ENCODE results near the gene NTPCR. TPM values are rescaled to one million over a fixed set of nuclear protein-coding genes. Genes with fewer than 3 reads are reported as not detected.

The NTPCR gene
- total and polyA plus RNA-seq, 2 donors (not counting 3 experiments of a cell fraction or from before 2014, with no cell fraction given), result 13.2 to 35.3 TPM

GRCh38 chr1:232923739-232924386, 26.5 kb upstream of the NTPCR start:
- Histone ChIP-seq H3K9me3 (replicated peaks; ENCODE audit: control insufficient read depth, insufficient read depth, low read length) (no peaks in the 10 kb centered on the region), H3K4me1 (ENCODE audit: control insufficient read depth, extremely low read depth, insufficient read depth, low read length) (no peaks in the 10 kb centered on the region), H3K27me3 (ENCODE audit: control insufficient read depth in 2 of 2, insufficient read depth in 2 of 2, low read length in 2 of 2) (no peaks in the 10 kb centered on the region), H3K79me2 (ENCODE audit: control insufficient read depth, insufficient read depth, low read length) (no peaks in the 10 kb centered on the region), H3K4me2 (ENCODE audit: insufficient read depth, low read length) (no peak overlapping the region), H3K9ac (replicated peaks; ENCODE audit: extremely low read depth, insufficient read depth, low read length) (no peak overlapping the region), H3K4me3 (replicated peaks in 1 of 3; ENCODE audit: insufficient read depth in 1 of 3, low read depth in 1 of 3, low read length in 3 of 3) (no peak overlapping the region), H2AFZ (ENCODE audit: low read depth, low read length) (no peak overlapping the region), H3K36me3 (ENCODE audit: control insufficient read depth in 2 of 2, extremely low read depth in 1 of 2, insufficient read depth in 2 of 2, low read length in 2 of 2) (no peaks in the 10 kb centered on the region), H4K20me1 (replicated peaks; ENCODE audit: control insufficient read depth, extremely low read depth, insufficient read depth, low read length) (no peaks in the 10 kb centered on the region), H3K27ac (ENCODE audit: insufficient read depth, low read depth, low read length) (no peak overlapping the region), H3K9me1 (replicated peaks; ENCODE audit: control insufficient read depth, extremely low read depth, insufficient read depth, low read length) (no peaks in the 10 kb centered on the region)
- ChIA-PET CTCF (no interaction called here), POLR2A (no interaction called here)
- intact Hi-C loops (cut with micrococcal nuclease), result no loop called here
- FAIRE-seq (no peak), DNase-seq (ENCODE audit: low read depth, low spot score) (no peak)
- BruUV-seq (replicated peaks), result no TSS peak
- dilution Hi-C loops (cut with MboI; ENCODE audit: extremely low pct_ligation_motif_present, low sequenced_read_pairs), result no loop called here
- TF ChIP-seq CTCF (IDR thresholded peaks at IDR 0.05; ENCODE audit: extremely low read depth in 1 of 2, insufficient read depth in 1 of 2, low read depth in 1 of 2, low read length in 2 of 2) (no peak), EZH2 (IDR thresholded peaks at IDR 0.05; ENCODE audit: borderline replicate concordance, low read depth, low read length, severe bottlenecking) (no peak), JUN (IDR thresholded peaks at IDR 0.05; ENCODE audit: borderline replicate concordance, insufficient read depth, insufficient read length, low read depth) (no peak), POLR2AphosphoS5 (IDR thresholded peaks at IDR 0.05; ENCODE audit: insufficient read depth, low read depth, low read length) (no peak), MYC (IDR thresholded peaks at IDR 0.05; ENCODE audit: low read depth, low read length) (no peak), FOS (IDR thresholded peaks at IDR 0.05; ENCODE audit: borderline replicate concordance, insufficient read depth, low read length) (no peak), MAX (IDR thresholded peaks at IDR 0.05; ENCODE audit: insufficient read depth, insufficient read length) (no peak), GATA2 (IDR thresholded peaks at IDR 0.05; ENCODE audit: insufficient read depth, insufficient read length, low read depth, low read length) (no peak), POLR2A (IDR thresholded peaks at IDR 0.05; ENCODE audit: low read depth, low read length) (no peak)
